ENCODE data around the gene CEP41.
"Not testable (repeated sequence)": the region's sequence is repeated elsewhere in the genome, so short reads cannot be mapped to it uniquely, and the experiment has no call there.

Gene CEP41

DNA sequence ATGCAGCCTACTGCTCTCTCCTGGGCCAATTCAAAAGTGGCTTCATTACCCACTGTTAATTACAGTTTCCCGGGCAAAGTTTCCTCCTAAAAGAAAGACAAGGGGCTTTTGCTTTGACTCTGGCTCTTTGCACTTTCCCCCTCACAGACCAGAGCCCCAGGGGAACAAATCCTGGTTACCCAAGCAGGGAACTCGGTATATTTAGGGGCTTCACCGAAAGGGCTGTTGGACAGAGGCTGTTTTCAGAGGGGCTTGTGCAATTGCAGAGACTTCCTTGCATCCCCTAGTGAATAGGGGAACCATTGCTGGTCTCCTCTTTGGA is 53.5 kb downstream of the CEP41 start:
- DNase-seq, result no peak

DNA sequence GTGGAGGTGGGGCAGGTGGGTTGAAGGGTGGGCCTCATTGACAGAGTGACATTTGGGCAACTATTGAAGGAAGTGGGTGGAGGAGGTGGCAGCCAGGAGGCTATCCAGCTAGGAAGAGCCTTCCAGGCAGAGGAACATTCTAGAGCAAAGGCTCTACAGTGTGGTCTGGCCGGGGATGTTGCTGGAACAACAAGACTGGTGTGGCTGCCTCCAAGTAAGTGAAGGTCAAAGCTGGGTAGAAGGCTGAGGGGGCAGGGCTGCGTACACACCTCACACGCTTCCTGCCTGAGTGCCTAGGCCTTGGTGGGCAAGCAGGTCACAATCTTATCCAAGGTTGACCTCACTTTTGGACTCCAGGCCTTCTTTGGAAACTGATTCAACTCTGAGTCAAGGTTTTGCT is 53.9 kb downstream of the CEP41 start:
- no peak for DNase-seq

DNA sequence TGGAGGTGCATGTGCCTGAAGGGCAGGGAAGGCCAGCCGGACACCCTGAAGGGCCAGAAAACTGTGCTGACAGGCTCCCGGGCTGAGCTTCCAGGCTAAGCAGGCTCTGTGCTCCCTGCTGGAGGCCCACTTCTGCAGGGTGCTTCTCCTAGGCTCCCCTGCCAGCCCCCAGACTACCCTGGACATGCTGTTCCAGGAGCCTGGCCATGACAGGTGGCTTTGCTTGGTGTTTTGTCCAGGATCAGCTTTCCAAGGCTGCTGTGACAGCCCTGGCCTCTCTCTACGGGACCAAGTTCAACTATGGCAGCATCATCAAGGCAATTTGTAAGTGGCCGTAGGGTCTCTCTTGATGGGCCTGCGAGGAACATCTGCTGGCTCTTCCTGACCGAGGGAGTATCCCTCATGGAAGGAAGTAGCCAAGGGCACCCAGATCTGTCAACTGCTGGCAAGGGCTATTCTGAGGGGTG is 55.2 kb downstream of the CEP41 start:
- DNase-seq, result no peak

DNA sequence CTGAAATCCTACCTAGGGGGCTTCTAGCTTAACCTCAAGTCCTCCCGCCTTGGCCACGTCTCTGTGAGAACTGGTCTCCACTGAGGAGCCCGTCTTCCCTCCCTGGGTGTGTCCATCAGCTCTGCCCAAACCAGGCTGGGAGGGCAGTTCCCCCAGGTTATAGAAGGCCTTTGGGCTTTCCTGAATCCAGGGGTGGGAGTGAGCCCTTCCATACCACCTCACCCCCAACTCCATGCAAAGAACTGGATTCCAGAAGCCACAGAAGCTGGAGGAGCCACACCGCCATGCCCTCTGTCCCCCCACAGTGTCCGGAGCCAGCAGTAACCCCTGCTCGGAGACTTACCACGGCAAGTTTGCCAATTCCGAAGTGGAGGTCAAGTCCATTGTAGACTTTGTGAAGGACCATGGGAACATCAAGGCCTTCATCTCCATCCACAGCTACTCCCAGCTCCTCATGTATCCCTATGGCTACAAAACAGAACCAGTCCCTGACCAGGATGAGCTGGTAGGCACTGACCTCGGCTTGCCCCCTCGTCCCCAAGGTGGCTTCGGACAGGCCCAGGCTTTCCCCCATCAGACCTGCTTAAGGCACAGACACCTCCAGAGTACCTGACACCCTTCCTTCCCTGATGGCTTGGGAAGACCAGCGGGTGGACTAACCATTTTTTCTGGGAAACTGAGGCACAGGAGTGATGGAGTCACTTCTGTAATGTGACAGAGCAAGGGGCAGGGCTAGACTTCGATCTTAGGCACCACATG is 55.8 kb downstream of the CEP41 start:
- no peak for DNase-seq

DNA sequence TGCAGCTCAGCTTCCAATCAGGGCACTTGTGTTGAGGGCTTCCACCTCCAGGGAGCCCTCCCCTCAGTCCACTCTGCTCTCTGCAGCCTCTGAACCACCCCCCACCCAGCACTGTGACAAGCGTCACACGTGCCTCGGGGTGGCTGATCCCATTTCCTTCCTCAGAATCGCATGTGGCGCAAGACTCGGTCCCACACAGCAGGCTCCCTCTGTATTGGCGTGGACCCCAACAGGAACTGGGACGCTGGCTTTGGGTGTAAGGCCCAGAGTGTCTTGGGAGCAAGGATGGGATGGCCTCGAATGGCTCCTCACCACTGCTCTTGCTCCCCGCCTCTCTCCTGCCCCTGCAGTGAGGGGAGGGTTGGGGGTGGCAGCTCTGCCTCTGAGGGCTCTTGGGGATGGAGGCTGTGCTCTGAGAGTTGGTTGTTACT is 56.4 kb downstream of the CEP41 start:
- no peak for DNase-seq

GRCh38 chr7:130383187-130383980 is 57.4 kb downstream of the CEP41 start:
- no peak for DNase-seq

GRCh38 chr7:130381468-130382312 is 59.1 kb downstream of the CEP41 start:
- no peak for DNase-seq

- no peak for DNase-seq
Measured at GRCh38 chr7:130380861-130381455, 59.9 kb downstream of the CEP41 start.

- DNase-seq, result peak; percentile 69
Measured at GRCh38 chr7:130379921-130380860, 60.6 kb downstream of the CEP41 start, which contains the start of gene CPA1. Gene CPA1 (plus strand): TSS chr7:130380494. CDS start chr7:130380521, 27 bp downstream.

- no peak for DNase-seq
Measured at GRCh38 chr7:130379532-130379920, 61.3 kb downstream of the CEP41 start.

- DNase-seq, result no peak
Measured at GRCh38 chr7:130379019-130379418, 61.8 kb downstream of the CEP41 start.

DNA sequence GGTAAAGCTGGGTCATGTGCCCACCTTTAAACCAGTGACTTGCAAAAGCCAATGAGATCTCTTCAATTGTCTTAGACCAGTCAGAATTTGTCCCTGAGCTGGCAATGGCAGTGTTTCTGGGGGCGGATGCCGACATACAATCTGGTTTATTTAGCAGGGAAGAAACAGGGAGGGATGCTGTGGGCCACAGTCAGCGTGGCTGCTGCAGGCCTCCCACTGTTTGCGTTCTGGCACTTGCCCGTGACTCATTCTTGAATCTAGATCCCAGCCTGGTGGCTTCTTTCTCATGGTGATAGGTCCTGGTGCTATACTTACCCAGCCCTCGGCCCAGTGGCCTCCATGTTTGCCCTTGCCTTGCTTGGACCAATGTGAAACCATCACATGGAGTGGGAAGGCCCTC is 63.6 kb downstream of the CEP41 start:
- DNase-seq, result no peak

DNA sequence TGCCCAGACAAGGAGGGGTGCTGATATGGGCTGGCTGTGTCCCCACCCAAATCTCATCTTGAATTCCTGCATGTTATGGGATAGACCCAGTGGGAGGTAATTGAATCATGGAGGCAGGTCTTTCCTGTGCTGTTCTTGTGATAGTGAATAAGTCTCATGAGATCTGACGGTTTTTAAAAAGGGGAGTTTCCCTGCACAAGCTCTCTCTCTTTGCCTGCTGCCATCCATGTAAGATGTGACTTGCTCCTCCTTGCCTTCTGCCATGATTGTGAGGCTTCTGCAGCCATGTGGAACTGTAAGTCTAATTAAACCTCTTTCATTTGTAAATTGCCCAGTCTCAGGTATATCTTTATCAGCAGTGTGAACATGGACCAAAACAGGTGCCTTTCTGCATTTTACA is 64.4 kb downstream of the CEP41 start:
- DNase-seq, result not testable (repeated sequence)

GRCh38 chr7:130374507-130374906 is 66.3 kb downstream of the CEP41 start:
- DNase-seq, result no peak

GRCh38 chr7:130372402-130373165 is 68.2 kb downstream of the CEP41 start:
- DNase-seq, result no peak

- no peak for DNase-seq
Measured at GRCh38 chr7:130371046-130371445, 69.8 kb downstream of the CEP41 start.

GRCh38 chr7:130369831-130370550 is 70.8 kb downstream of the CEP41 start:
- DNase-seq, result no peak

GRCh38 chr7:130369110-130369711 is 71.6 kb downstream of the CEP41 start:
- DNase-seq, result no peak

Measured in left hindlimb (tissue), 1 donor.